Calu3 (cell line): Measurements from ENCODE around the gene PIK3AP1. TPM values are rescaled to one million over a fixed set of nuclear protein-coding genes. Genes with fewer than 3 reads are reported as not detected.

Experiments
- BruUV-seq: library from RNA; stranded (reverse); fragments of 400-500 nt; replicated peaks from 2 replicates; lab custom pipeline; 2021; lab: Mats Ljungman, UMichigan
- CTCF ChIA-PET: fragments of 300-600 bp; sonication (Branson Sonifier 250); formaldehyde crosslinking; loops from one replicate; lab custom pipeline; 2022; ENCODE audit warnings: antibody characterized with exemption; lab: Charles Lee
- DNase-seq: peaks from one replicate; pipeline ENCODE4 v3.0.0; 2022
- H3K27ac Mint-ChIP-seq: one replicate; pipeline ENCODE4 v1.8.0; 2022; ENCODE audit warnings: mixed read lengths; ENCODE audit not compliant: unreplicated experiment
- H3K27me3 Mint-ChIP-seq: one replicate; pipeline ENCODE4 v1.8.0; 2022; ENCODE audit warnings: mixed read lengths; ENCODE audit not compliant: unreplicated experiment
- H3K36me3 Mint-ChIP-seq: one replicate; pipeline ENCODE4 v1.8.0; 2022; ENCODE audit warnings: mild to moderate bottlenecking, moderate library complexity, mixed read lengths; ENCODE audit not compliant: insufficient read depth, unreplicated experiment
- H3K4me1 Mint-ChIP-seq: one replicate; pipeline ENCODE4 v1.8.0; 2022; ENCODE audit warnings: mild to moderate bottlenecking, low read depth, mixed read lengths; ENCODE audit not compliant: unreplicated experiment
- H3K4me3 Mint-ChIP-seq: one replicate; pipeline ENCODE4 v1.8.0; 2022; ENCODE audit warnings: mild to moderate bottlenecking, low read depth, moderate library complexity, mixed read lengths; ENCODE audit not compliant: unreplicated experiment
- H3K9me3 Mint-ChIP-seq: one replicate; pipeline ENCODE4 v1.8.0; 2022; ENCODE audit warnings: low read depth, mixed read lengths; ENCODE audit not compliant: unreplicated experiment
- CTCF ChIP-seq: fragments of 200-600 bp; IDR thresholded peaks from one replicate; pipeline ENCODE4 v1.8.0; 2022; ENCODE audit warnings: antibody characterized with exemption; ENCODE audit not compliant: unreplicated experiment
- intact Hi-C: fragments of 100-400 bp; cut with micrococcal nuclease; formaldehyde crosslinking; loops from one replicate; pipeline ENCODE4 v1.10.0; 2022; ENCODE audit not compliant: unreplicated experiment
- total RNA-seq: library from RNA; stranded (reverse); gene quantifications from 2 replicates; pipeline ENCODE4 v1.2.3, GENCODE V29; 2022

The PIK3AP1 gene
- total RNA-seq, 1 experiment from 2014 or later, result 117 TPM

- Mint-ChIP-seq H3K9me3 (no peaks in the 10 kb centered on the region), H3K36me3 (peaks cover 36% of the 10 kb centered on the region), H3K4me1 (peaks cover 6% of the 10 kb centered on the region), H3K4me3 (no peak overlapping the region), H3K27ac (no peak overlapping the region), H3K27me3 (no peaks in the 10 kb centered on the region)
- TF ChIP-seq CTCF, result no peak
- no TSS peak for BruUV-seq
- intact Hi-C loops, result no loop called here
- CTCF ChIA-PET, result no interaction called here
- no peak for DNase-seq
These were observed 100.2 kb downstream of the PIK3AP1 start for GRCh38 chr10:96619796-96620773.

- H3K9me3 Mint-ChIP-seq, result no peaks in the 10 kb centered on the region
- H3K27ac Mint-ChIP-seq, result no peak overlapping the region
- no peak for DNase-seq
- intact Hi-C loops, result no loop called here
- peaks cover 16% of the 10 kb centered on the region for H3K4me1 Mint-ChIP-seq
- no peak overlapping the region for H3K4me3 Mint-ChIP-seq
- BruUV-seq, result no TSS peak
- TF ChIP-seq CTCF, result no peak
- H3K27me3 Mint-ChIP-seq, result no peaks in the 10 kb centered on the region
- H3K36me3 Mint-ChIP-seq, result peaks cover 41% of the 10 kb centered on the region
- CTCF ChIA-PET, result no interaction called here
These were observed 101.2 kb downstream of the PIK3AP1 start for GRCh38 chr10:96619120-96619519.

GRCh38 chr10:96618653-96619052 lies 101.7 kb downstream of the PIK3AP1 start:
- CTCF ChIA-PET, result no interaction called here
- H3K9me3 Mint-ChIP-seq, result no peaks in the 10 kb centered on the region
- no peak overlapping the region for H3K4me3 Mint-ChIP-seq
- peaks cover 18% of the 10 kb centered on the region for H3K4me1 Mint-ChIP-seq
- no TSS peak for BruUV-seq
- peaks cover 43% of the 10 kb centered on the region for H3K36me3 Mint-ChIP-seq
- intact Hi-C loops, result no loop called here
- DNase-seq, result no peak
- no peaks in the 10 kb centered on the region for H3K27me3 Mint-ChIP-seq
- no peak overlapping the region for H3K27ac Mint-ChIP-seq
- no peak for TF ChIP-seq CTCF

- CTCF ChIA-PET, result no interaction called here
These were observed 103.4 kb downstream of the PIK3AP1 start for GRCh38 chr10:96616961-96617360.

More at GRCh38 chr10:96616961-96617360, 103.4 kb downstream of the PIK3AP1 start:
- no peaks in the 10 kb centered on the region for H3K9me3 Mint-ChIP-seq
- intact Hi-C loops, result no loop called here
- H3K4me1 Mint-ChIP-seq, result peaks cover 24% of the 10 kb centered on the region
- TF ChIP-seq CTCF, result no peak
- peaks cover 44% of the 10 kb centered on the region for H3K36me3 Mint-ChIP-seq
- peak overlapping the region; percentile 62 for H3K27ac Mint-ChIP-seq
- no peaks in the 10 kb centered on the region for H3K27me3 Mint-ChIP-seq
- no peak overlapping the region for H3K4me3 Mint-ChIP-seq
- DNase-seq, result no peak
- no TSS peak for BruUV-seq
